GM12878 (cell line): Measurements from ENCODE around the gene XPNPEP1. TPM values are rescaled to one million over a fixed set of nuclear protein-coding genes. Genes with fewer than 3 reads are reported as not detected.

ENCODE experiments used
- BCL11A ChIP-seq: IDR thresholded peaks from 2 replicates; pipeline ENCODE4 v1.6.1; 2011; ENCODE audit warnings: low read depth, low read length
- FOXM1 ChIP-seq: IDR thresholded peaks from 2 replicates; pipeline ENCODE4 v1.6.1; 2012; ENCODE audit warnings: low read depth, mild to moderate bottlenecking, inconsistent platforms, low read length, moderate library complexity
- HDAC6 ChIP-seq: fragments of 200-600 bp; sonication (generic); IDR thresholded peaks from one replicate; pipeline ENCODE4 v1.8.0; 2017; ENCODE audit warnings: antibody characterized with exemption; ENCODE audit not compliant: unreplicated experiment
- HDGF ChIP-seq: fragments of 450-650 bp; IDR thresholded peaks from 2 replicates; pipeline ENCODE4 v1.6.1; 2016; ENCODE audit warnings: antibody characterized with exemption
- JUND ChIP-seq: IDR thresholded peaks from 2 replicates; pipeline ENCODE4 v1.6.1; 2012; ENCODE audit warnings: low read depth, mild to moderate bottlenecking, low read length, improper control_type of control experiment, moderate library complexity
- KDM1A ChIP-seq: fragments of 200-600 bp; sonication (generic); IDR thresholded peaks from 2 replicates; pipeline ENCODE4 v1.6.1; 2016; ENCODE audit warnings: borderline replicate concordance
- NFYB ChIP-seq: IDR thresholded peaks from 2 replicates; pipeline ENCODE4 v1.6.1; 2011; ENCODE audit warnings: low read depth, mild to moderate bottlenecking, low read length, improper control_type of control experiment, moderate library complexity; ENCODE audit not compliant: insufficient read depth
- PAX5 ChIP-seq: IDR thresholded peaks from 2 replicates; pipeline ENCODE4 v1.6.1; 2011; ENCODE audit warnings: low read depth, low read length, borderline replicate concordance
- RCOR1 ChIP-seq: conservative IDR thresholded peaks from 2 replicates; pipeline ENCODE4 v1.6.1; 2012; ENCODE audit warnings: low read depth, low read length, improper control_type of control experiment
- SIN3A ChIP-seq: IDR thresholded peaks from 2 replicates; pipeline ENCODE4 v1.6.1; 2012; ENCODE audit warnings: low read depth, low read length, improper control_type of control experiment
- SREBF1 ChIP-seq: IDR thresholded peaks from 2 replicates; pipeline ENCODE4 v1.6.1; 2012; ENCODE audit warnings: mild to moderate bottlenecking, low read length
- SRF ChIP-seq, 2 experiments: IDR thresholded peaks; 2 replicates each; pipeline ENCODE4 v1.6.1; 2011; ENCODE audit warnings: low read depth in 2 of 2, low read length in 2 of 2, mild to moderate bottlenecking in 1 of 2, moderate library complexity in 1 of 2
- SUZ12 ChIP-seq: fragments of 200-600 bp; sonication (generic); IDR thresholded peaks from one replicate; pipeline ENCODE4 v1.6.1; 2018; ENCODE audit warnings: antibody characterized with exemption, mild to moderate bottlenecking; ENCODE audit not compliant: unreplicated experiment
- YY1 ChIP-seq: IDR thresholded peaks from 2 replicates; pipeline ENCODE4 v1.6.1; 2011; ENCODE audit warnings: low read depth, mild to moderate bottlenecking, low read length
- ZBED1 ChIP-seq: IDR thresholded peaks from 2 replicates; pipeline ENCODE4 v1.6.1; 2016; ENCODE audit warnings: borderline replicate concordance
- ZSCAN29 ChIP-seq: fragments of 450-650 bp; IDR thresholded peaks from 2 replicates; pipeline ENCODE4 v1.6.1; 2017; ENCODE audit warnings: mild to moderate bottlenecking, moderate library complexity
- polyA plus RNA-seq, 11 experiments: library from polyadenylated mRNA; depleted of rRNA in 4 of 11; unstranded in 6 of 11; stranded (reverse) in 5 of 11; fragments of >200 nt; fragmentation: Nextera tagmentation in 4 of 11; fragmentation: Illumina TruSeq in 1 of 11; extraction: Ambion mirVana in 4 of 11; extraction: Trizol in 1 of 11; gene quantifications; 1 replicate in 1 of 11; 2 replicates in 10 of 11; pipeline versions ENCODE4 v1.2.1 to v1.2.3, GENCODE V29; 2011 to 2016; ENCODE audit warnings: inconsistent platforms in 2 of 11, missing spikeins in 2 of 11, low read depth in 1 of 11
- total RNA-seq, 4 experiments: library from RNA; depleted of rRNA in 3 of 4; stranded (reverse); fragments of >200 nt in 3 of 4; fragmentation: Illumina TruSeq in 1 of 4; extraction: Trizol in 1 of 4; gene quantifications; 2 replicates each; pipeline versions ENCODE4 v1.2.1 to v1.2.3, GENCODE V29; 2013 to 2021
- TF ChIP-seq, protein P1 (sequence below): fragments of 450-650 bp; IDR thresholded peaks from 2 replicates; pipeline ENCODE4 v1.6.1; 2016; ENCODE audit warnings: mild to moderate bottlenecking
- TF ChIP-seq, protein P2 (sequence below): fragments of 450-650 bp; IDR thresholded peaks from 2 replicates; pipeline ENCODE4 v1.6.1; 2017; ENCODE audit warnings: mild to moderate bottlenecking, low read depth, inconsistent platforms; ENCODE audit not compliant: poor library complexity, severe bottlenecking
- TF ChIP-seq, protein P3 (sequence below): fragments of 450-650 bp; formaldehyde crosslinking; IDR thresholded peaks from 2 replicates; pipeline ENCODE4 v1.5.0; 2022; ENCODE audit warnings: mild to moderate bottlenecking, missing genetic modification characterization
- TF ChIP-seq, protein P4 (sequence below): IDR thresholded peaks from 2 replicates; pipeline ENCODE4 v1.6.1; 2012; ENCODE audit warnings: low read depth, low read length, improper control_type of control experiment
- TF ChIP-seq, protein P5 (sequence below): fragments of 450-650 bp; IDR thresholded peaks from 2 replicates; pipeline ENCODE4 v1.6.1; 2016; ENCODE audit warnings: mild to moderate bottlenecking

XPNPEP1 gene
- total and polyA plus RNA-seq, 10 of the 15 experiments (the other 5 are each of a cell fraction or from before 2014, with no cell fraction given): 22.7 to 108 (median 43.5) TPM

DNA sequence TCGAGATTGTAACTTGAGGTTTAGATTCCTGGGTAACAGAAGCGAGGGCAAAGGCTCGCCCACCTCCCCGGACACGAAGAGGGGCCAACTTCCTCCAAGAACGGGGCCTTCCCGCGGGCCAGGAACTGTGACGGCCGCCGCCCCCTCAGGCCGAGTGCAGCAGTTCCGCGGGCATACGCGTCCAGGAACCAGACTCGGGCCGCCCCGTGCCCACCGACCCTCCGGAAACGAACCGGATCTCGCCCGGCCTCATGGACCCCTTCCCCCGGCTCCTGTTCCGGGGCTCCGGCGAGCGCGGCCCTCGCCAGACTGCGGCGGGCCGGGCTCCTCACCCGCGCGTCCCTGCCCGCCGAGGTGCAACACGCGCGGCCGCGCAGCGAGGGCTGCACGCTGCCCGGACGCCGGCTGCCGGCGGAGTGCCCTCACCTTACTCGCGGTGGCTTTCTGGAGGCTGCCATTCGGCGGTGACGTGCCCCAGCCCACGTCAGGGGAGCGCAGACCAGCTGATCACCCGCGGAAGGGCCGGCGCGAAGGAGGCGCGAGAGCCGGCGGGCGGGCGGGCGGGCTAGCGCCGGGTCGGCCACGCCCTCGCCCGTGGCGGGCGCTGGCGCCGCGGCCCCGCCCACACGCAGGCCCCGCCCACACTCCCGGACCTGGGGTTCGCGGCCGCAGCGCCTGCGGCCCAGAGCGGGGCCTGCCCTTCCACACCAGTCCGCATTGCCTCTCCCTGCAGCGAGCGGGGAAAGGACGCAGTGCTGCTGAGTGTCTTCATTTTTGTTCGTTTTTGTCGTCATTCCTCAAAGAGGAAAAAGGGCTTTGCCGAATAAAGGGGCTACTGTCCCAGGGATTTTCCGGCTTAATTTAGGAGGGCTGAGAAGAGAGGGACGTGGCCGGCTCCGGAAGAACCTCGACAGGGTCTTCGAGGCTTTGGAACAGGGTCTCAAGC lies at the start of gene XPNPEP1 (continued):
- TF ChIP-seq, protein P1, sequence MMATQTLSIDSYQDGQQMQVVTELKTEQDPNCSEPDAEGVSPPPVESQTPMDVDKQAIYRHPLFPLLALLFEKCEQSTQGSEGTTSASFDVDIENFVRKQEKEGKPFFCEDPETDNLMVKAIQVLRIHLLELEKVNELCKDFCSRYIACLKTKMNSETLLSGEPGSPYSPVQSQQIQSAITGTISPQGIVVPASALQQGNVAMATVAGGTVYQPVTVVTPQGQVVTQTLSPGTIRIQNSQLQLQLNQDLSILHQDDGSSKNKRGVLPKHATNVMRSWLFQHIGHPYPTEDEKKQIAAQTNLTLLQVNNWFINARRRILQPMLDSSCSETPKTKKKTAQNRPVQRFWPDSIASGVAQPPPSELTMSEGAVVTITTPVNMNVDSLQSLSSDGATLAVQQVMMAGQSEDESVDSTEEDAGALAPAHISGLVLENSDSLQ: no peak
- TF ChIP-seq SUZ12 (no peak), NFYB (no peak), KDM1A (no peak), RCOR1 (0 out of 2 replicates have a peak, but pooled peaks have one; percentile 37), FOXM1 (no peak), BCL11A (no peak), SREBF1 (no peak), ZSCAN29 (0 out of 2 replicates have a peak, but pooled peaks have one; percentile 32), YY1 (peak; percentile 94), HDAC6 (no peak), JUND (0 out of 2 replicates have a peak, but pooled peaks have one; percentile 35), HDGF (no peak), PAX5 (peak; percentile 45; the same call in 1 of the 2 replicates), SRF (IDR thresholded peaks at IDR 0.05; ENCODE audit: low read depth in 2 of 2, low read length in 2 of 2) (no peak), SIN3A (peak; percentile 82), ZBED1 (no peak)
- TF ChIP-seq, protein P2, sequence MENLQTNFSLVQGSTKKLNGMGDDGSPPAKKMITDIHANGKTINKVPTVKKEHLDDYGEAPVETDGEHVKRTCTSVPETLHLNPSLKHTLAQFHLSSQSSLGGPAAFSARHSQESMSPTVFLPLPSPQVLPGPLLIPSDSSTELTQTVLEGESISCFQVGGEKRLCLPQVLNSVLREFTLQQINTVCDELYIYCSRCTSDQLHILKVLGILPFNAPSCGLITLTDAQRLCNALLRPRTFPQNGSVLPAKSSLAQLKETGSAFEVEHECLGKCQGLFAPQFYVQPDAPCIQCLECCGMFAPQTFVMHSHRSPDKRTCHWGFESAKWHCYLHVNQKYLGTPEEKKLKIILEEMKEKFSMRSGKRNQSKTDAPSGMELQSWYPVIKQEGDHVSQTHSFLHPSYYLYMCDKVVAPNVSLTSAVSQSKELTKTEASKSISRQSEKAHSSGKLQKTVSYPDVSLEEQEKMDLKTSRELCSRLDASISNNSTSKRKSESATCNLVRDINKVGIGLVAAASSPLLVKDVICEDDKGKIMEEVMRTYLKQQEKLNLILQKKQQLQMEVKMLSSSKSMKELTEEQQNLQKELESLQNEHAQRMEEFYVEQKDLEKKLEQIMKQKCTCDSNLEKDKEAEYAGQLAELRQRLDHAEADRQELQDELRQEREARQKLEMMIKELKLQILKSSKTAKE: no peak
- TF ChIP-seq, protein P3, sequence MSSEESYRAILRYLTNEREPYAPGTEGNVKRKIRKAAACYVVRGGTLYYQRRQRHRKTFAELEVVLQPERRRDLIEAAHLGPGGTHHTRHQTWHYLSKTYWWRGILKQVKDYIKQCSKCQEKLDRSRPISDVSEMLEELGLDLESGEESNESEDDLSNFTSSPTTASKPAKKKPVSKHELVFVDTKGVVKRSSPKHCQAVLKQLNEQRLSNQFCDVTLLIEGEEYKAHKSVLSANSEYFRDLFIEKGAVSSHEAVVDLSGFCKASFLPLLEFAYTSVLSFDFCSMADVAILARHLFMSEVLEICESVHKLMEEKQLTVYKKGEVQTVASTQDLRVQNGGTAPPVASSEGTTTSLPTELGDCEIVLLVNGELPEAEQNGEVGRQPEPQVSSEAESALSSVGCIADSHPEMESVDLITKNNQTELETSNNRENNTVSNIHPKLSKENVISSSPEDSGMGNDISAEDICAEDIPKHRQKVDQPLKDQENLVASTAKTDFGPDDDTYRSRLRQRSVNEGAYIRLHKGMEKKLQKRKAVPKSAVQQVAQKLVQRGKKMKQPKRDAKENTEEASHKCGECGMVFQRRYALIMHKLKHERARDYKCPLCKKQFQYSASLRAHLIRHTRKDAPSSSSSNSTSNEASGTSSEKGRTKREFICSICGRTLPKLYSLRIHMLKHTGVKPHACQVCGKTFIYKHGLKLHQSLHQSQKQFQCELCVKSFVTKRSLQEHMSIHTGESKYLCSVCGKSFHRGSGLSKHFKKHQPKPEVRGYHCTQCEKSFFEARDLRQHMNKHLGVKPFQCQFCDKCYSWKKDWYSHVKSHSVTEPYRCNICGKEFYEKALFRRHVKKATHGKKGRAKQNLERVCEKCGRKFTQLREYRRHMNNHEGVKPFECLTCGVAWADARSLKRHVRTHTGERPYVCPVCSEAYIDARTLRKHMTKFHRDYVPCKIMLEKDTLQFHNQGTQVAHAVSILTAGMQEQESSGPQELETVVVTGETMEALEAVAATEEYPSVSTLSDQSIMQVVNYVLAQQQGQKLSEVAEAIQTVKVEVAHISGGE: no peak
- TF ChIP-seq, protein P4, sequence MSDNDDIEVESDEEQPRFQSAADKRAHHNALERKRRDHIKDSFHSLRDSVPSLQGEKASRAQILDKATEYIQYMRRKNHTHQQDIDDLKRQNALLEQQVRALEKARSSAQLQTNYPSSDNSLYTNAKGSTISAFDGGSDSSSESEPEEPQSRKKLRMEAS: peak; percentile 75
- TF ChIP-seq, protein P5, sequence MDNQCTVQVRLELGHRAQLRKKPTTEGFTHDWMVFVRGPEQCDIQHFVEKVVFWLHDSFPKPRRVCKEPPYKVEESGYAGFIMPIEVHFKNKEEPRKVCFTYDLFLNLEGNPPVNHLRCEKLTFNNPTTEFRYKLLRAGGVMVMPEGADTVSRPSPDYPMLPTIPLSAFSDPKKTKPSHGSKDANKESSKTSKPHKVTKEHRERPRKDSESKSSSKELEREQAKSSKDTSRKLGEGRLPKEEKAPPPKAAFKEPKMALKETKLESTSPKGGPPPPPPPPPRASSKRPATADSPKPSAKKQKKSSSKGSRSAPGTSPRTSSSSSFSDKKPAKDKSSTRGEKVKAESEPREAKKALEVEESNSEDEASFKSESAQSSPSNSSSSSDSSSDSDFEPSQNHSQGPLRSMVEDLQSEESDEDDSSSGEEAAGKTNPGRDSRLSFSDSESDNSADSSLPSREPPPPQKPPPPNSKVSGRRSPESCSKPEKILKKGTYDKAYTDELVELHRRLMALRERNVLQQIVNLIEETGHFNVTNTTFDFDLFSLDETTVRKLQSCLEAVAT: no peak
